Central memory CD4-positive, alpha-beta T cell (primary cell): ENCODE measurements around the gene PGRMC1.
"Not testable (repeated sequence)": the region's sequence is repeated elsewhere in the genome, so short reads cannot be mapped to it uniquely, and the experiment has no call there.

Source experiments
- DNase-seq: peaks from one replicate; pipeline ENCODE4 v3.0.0; 2022

The PGRMC1 gene

GRCh38 chrX:119235051-119235511 lies 1.0 kb upstream of the PGRMC1 start:
- DNase-seq = no peak

- peak; percentile 11 for DNase-seq
Observed at GRCh38 chrX:119236623-119237561, 807 bp downstream of the PGRMC1 start.

- no peak for DNase-seq
Observed at GRCh38 chrX:119237562-119237942, 1.5 kb downstream of the PGRMC1 start.

GRCh38 chrX:119238557-119238956 lies 2.5 kb downstream of the PGRMC1 start:
- DNase-seq = no peak

- no peak for DNase-seq
Observed at GRCh38 chrX:119240356-119240755, 4.3 kb downstream of the PGRMC1 start.

- DNase-seq = no peak
Observed at GRCh38 chrX:119247702-119248101, 11.6 kb downstream of the PGRMC1 start.

GRCh38 chrX:119249891-119250290 lies 13.8 kb downstream of the PGRMC1 start:
- DNase-seq = no peak

- DNase-seq = no peak
Observed at GRCh38 chrX:119251386-119251785, 15.3 kb downstream of the PGRMC1 start.

GRCh38 chrX:119252716-119253115 lies 16.6 kb downstream of the PGRMC1 start:
- no peak for DNase-seq

GRCh38 chrX:119266364-119266995 lies 30.4 kb downstream of the PGRMC1 start:
- DNase-seq = no peak

- not testable (repeated sequence) for DNase-seq
Observed at GRCh38 chrX:119267115-119267514, 31.0 kb downstream of the PGRMC1 start.

- DNase-seq = no peak
Observed at GRCh38 chrX:119272882-119273419, 36.9 kb downstream of the PGRMC1 start.

- peak; percentile 40 for DNase-seq
Observed at GRCh38 chrX:119273420-119274192, 37.5 kb downstream of the PGRMC1 start.

GRCh38 chrX:119282347-119282746 lies 46.3 kb downstream of the PGRMC1 start:
- not testable (repeated sequence) for DNase-seq

GRCh38 chrX:119288890-119289393 lies 52.9 kb downstream of the PGRMC1 start:
- no peak for DNase-seq

GRCh38 chrX:119290476-119290875 lies 54.4 kb downstream of the PGRMC1 start:
- DNase-seq = no peak

- not testable (repeated sequence) for DNase-seq
Observed at GRCh38 chrX:119291246-119291645, 55.2 kb downstream of the PGRMC1 start.

- no peak for DNase-seq
Observed at GRCh38 chrX:119292445-119292844, 56.4 kb downstream of the PGRMC1 start.
